Stomach (tissue), 9 donors: ENCODE data around the gene FGF12. TPM values are rescaled to one million over a fixed set of nuclear protein-coding genes. Genes with fewer than 3 reads are reported as not detected.

Experiments used
- DNase-seq, 2 donors: peaks; one replicate each; pipeline versions ENCODE4 v3.0.0 to v3.0.0-alpha.2; 2013 to 2019
- H3K27ac ChIP-seq, 5 donors: fragments of 200-600 bp in 4 of 5; sonication (generic) in 4 of 5; one replicate each; pipeline ENCODE4 v1.5.1; 2013 to 2019; ENCODE audit warnings: mild to moderate bottlenecking in 1 of 5, moderate library complexity in 1 of 5
- H3K27me3 ChIP-seq, 3 donors: fragments of 200-600 bp; sonication (generic); one replicate each; pipeline ENCODE4 v1.5.1; 2017 to 2019; ENCODE audit warnings: mixed run types in 1 of 3
- H3K36me3 ChIP-seq, 4 donors: fragments of 200-600 bp; sonication (generic); 1 replicate in 3 of 4; 2 replicates in 1 of 4; pipeline ENCODE4 v1.5.1; 2016 to 2019
- H3K4me1 ChIP-seq, 4 donors: fragments of 200-600 bp; sonication (generic); one replicate each; pipeline ENCODE4 v1.5.1; 2016 to 2019
- H3K4me3 ChIP-seq, 4 donors: fragments of 200-600 bp; sonication (generic) in 3 of 4; one replicate each; pipeline ENCODE4 v1.5.1; 2016 to 2019; ENCODE audit warnings: mild to moderate bottlenecking in 1 of 4
- H3K9me3 ChIP-seq, 4 donors: fragments of 200-600 bp; sonication (generic); one replicate each; pipeline ENCODE4 v1.5.1; 2016 to 2019
- EP300 ChIP-seq: sonication (generic); formaldehyde crosslinking; IDR thresholded peaks from one replicate; pipeline ENCODE4 v1.6.1; 2017; ENCODE audit warnings: antibody characterized with exemption
- POLR2AphosphoS5 ChIP-seq, 3 donors: sonication (generic); formaldehyde crosslinking; IDR thresholded peaks; one replicate each; pipeline ENCODE4 v1.6.1; 2016; ENCODE audit warnings: antibody characterized with exemption in 3 of 3
- intact Hi-C: fragments of 100-400 bp; cut with DNase I; formaldehyde crosslinking; loops from one replicate; pipeline ENCODE4 v1.15.1; 2023; ENCODE audit warnings: low total_unique reads
- polyA plus RNA-seq, 3 donors: library from polyadenylated mRNA; stranded (reverse); fragments of 200-250 nt; gene quantifications; one replicate each; pipeline ENCODE4 v1.2.3, GENCODE V29; 2013
- small RNA-seq, 4 donors: library from RNA; depleted of rRNA; stranded (forward); fragments of <200 nt; gene quantifications; one replicate each; pipeline ENCODE3, GENCODE V24; 2016
- total RNA-seq, 5 donors: library from RNA; depleted of rRNA; stranded (reverse); fragments of >200 nt; gene quantifications; one replicate each; pipeline versions ENCODE4 v1.1.0 to v1.2.3, GENCODE V29; 2014 to 2016
- TF ChIP-seq, protein P1 (sequence below), 7 experiments: fragments of 450-650 bp in 4 of 7; fragments of 200-600 bp in 3 of 7; sonication (generic) in 3 of 7; IDR thresholded peaks; one replicate each; pipeline ENCODE4 v1.5.1; 2016 to 2019; ENCODE audit warnings: antibody characterized with exemption in 7 of 7, control low read depth in 2 of 7, mild to moderate bottlenecking in 1 of 7
- donor health status: healthy with polysubstance abuse.
- donor health status: Bipolar disorder and iron deficiency.
- donor health status: healthy.

FGF12 gene
- total and polyA plus RNA-seq, 8 donors = 0.45 to 5.0 (median 0.88) TPM; not detected in 1

DNA sequence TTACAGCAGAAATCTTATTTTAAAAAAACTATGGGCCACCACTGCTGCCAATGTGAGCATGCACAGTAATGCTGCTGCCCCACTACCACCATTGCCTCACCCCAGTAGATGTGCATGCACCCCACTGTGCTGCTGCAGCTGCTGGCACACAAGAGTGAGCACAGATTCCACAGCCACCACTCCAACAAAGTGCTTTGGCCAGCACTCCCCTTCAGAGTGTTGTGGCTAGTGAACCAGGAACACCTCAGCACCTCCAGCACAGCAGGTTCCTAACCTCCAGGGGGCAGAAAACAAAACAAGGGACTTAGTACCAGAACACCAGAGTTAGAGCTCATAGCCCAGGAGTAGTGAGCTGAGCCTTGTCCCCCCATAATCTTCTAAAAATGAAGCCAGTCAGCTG is 636.8 kb downstream of the FGF12 start:
- TF ChIP-seq, protein P1, sequence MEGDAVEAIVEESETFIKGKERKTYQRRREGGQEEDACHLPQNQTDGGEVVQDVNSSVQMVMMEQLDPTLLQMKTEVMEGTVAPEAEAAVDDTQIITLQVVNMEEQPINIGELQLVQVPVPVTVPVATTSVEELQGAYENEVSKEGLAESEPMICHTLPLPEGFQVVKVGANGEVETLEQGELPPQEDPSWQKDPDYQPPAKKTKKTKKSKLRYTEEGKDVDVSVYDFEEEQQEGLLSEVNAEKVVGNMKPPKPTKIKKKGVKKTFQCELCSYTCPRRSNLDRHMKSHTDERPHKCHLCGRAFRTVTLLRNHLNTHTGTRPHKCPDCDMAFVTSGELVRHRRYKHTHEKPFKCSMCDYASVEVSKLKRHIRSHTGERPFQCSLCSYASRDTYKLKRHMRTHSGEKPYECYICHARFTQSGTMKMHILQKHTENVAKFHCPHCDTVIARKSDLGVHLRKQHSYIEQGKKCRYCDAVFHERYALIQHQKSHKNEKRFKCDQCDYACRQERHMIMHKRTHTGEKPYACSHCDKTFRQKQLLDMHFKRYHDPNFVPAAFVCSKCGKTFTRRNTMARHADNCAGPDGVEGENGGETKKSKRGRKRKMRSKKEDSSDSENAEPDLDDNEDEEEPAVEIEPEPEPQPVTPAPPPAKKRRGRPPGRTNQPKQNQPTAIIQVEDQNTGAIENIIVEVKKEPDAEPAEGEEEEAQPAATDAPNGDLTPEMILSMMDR (IDR thresholded peaks at IDR 0.05) = no peak
- TF ChIP-seq POLR2AphosphoS5 (IDR thresholded peaks at IDR 0.05) = no peak
- no peak for TF ChIP-seq EP300
- Histone ChIP-seq H3K36me3 (no peaks in the 10 kb centered on the region), H3K27ac (no peak overlapping the region), H3K27me3 (no peaks in the 10 kb centered on the region), H3K4me3 (no peak overlapping the region), H3K4me1 (no peaks in the 10 kb centered on the region), H3K9me3 (no peaks in the 10 kb centered on the region)
- intact Hi-C loops = no loop called here
- no peak for DNase-seq

Small RNA genes lying within 50 kb of the gene (small RNA-seq; reads per million reads assigned to genes)
- gene RF01210 (0 reads per million in 4 donors), gene RNU1-20P (0 to 0.07 (median 0) reads per million in 4 donors)

Other genes starting within 250 kb of the FGF12 start
- gene MB21D2, start 190.3 kb upstream of the FGF12 start, total RNA-seq = 10 to 100 TPM in 1 of 5 donors, 1 to 10 TPM in 2, under 1 TPM in 2; 0.45 to 15.1 (median 1.8) TPM
- gene MB21D2, start 190.3 kb upstream of the FGF12 start, polyA plus RNA-seq = 1 to 10 TPM in 2 of 3 donors, under 1 TPM in 1; 0.88 to 5.7 (median 2.3) TPM